ENCODE measurements around the gene TP63.

DNA sequence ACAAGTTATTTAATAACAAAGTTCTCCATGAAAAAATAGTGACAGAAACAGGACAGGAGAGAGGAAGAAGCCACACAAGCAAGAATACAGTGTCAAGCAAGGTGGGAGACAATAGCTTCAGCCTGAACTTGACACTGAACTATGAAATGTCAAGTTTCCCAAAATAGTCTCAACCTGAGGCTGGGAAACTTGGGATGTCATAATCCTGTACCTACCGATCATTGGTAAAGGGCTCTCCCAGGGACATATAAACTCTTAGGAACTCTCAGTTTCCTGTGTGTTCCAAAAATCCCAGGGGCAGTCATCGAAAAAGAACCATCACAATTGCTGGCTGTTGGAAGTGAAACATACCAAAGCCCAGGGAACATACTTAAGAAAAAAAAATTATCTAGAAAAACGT is 277.9 kb downstream of the TP63 start:
- TF ChIP-seq, protein P1, sequence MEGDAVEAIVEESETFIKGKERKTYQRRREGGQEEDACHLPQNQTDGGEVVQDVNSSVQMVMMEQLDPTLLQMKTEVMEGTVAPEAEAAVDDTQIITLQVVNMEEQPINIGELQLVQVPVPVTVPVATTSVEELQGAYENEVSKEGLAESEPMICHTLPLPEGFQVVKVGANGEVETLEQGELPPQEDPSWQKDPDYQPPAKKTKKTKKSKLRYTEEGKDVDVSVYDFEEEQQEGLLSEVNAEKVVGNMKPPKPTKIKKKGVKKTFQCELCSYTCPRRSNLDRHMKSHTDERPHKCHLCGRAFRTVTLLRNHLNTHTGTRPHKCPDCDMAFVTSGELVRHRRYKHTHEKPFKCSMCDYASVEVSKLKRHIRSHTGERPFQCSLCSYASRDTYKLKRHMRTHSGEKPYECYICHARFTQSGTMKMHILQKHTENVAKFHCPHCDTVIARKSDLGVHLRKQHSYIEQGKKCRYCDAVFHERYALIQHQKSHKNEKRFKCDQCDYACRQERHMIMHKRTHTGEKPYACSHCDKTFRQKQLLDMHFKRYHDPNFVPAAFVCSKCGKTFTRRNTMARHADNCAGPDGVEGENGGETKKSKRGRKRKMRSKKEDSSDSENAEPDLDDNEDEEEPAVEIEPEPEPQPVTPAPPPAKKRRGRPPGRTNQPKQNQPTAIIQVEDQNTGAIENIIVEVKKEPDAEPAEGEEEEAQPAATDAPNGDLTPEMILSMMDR (IDR thresholded peaks at IDR 0.05) = no peak
- TF ChIP-seq ZFX (IDR thresholded peaks at IDR 0.05; ENCODE audit: borderline replicate concordance) = no peak
